Ovary (tissue), 3 donors: ENCODE measurements around the gene YIF1A.

Experiments used
- CTCF ChIP-seq, 3 donors: fragments of 450-650 bp in 2 of 3; fragments of 200-600 bp in 1 of 3; IDR thresholded peaks; one replicate each; pipeline versions ENCODE4 v1.5.1 to v1.8.0; 2016 to 2022; ENCODE audit warnings: antibody characterized with exemption in 3 of 3, mild to moderate bottlenecking in 1 of 3
- EP300 ChIP-seq: sonication (generic); formaldehyde crosslinking; IDR thresholded peaks from one replicate; pipeline ENCODE4 v1.6.1; 2017; ENCODE audit warnings: antibody characterized with exemption
- donor health status: DM: no; HTN: no; CAD: no.

GRCh38 chr11:66265531-66266377 lies 23.2 kb downstream of the YIF1A start:
- TF ChIP-seq CTCF (IDR thresholded peaks at IDR 0.05), result no peak
- no peak for TF ChIP-seq EP300
